SK-N-SH (cell line): ENCODE measurements around the gene CPVL.

Experiments
- CTCF ChIP-seq: fragments of 200-600 bp; sonication (generic); IDR thresholded peaks from 2 replicates; pipeline ENCODE4 v1.6.1; 2017; ENCODE audit warnings: antibody characterized with exemption, mild to moderate bottlenecking, moderate library complexity
- EZH2phosphoT487 ChIP-seq: fragments of 200-600 bp; sonication (generic); IDR thresholded peaks from 2 replicates; pipeline ENCODE4 v1.6.1; 2017; ENCODE audit warnings: low read depth, mixed run types, mild to moderate bottlenecking, antibody characterized with exemption, moderate library complexity, borderline replicate concordance
- FOXJ3 ChIP-seq: sonication (generic); formaldehyde crosslinking; IDR thresholded peaks from 2 replicates; pipeline ENCODE4 v1.5.1; 2020; ENCODE audit warnings: mild to moderate bottlenecking, missing genetic modification reagents
- MAX ChIP-seq: IDR thresholded peaks from 2 replicates; pipeline ENCODE4 v1.4.0; 2012; ENCODE audit warnings: low read depth
- MEF2A ChIP-seq: IDR thresholded peaks from 2 replicates; pipeline ENCODE4 v1.4.0; 2012; ENCODE audit warnings: low read depth, borderline replicate concordance
- POLR2AphosphoS5 ChIP-seq: IDR thresholded peaks from 2 replicates; pipeline ENCODE4 v1.6.1; 2012; ENCODE audit warnings: low read depth, low read length
- RAD21 ChIP-seq: IDR thresholded peaks from 2 replicates; pipeline ENCODE4 v1.6.1; 2012; ENCODE audit warnings: mild to moderate bottlenecking, low read length
- REST ChIP-seq: IDR thresholded peaks from 2 replicates; pipeline ENCODE4 v1.6.1; 2012; ENCODE audit warnings: mild to moderate bottlenecking, low read depth, low read length, moderate library complexity
- SIN3A ChIP-seq: IDR thresholded peaks from 2 replicates; pipeline ENCODE4 v1.6.1; 2012; ENCODE audit warnings: low read depth, mild to moderate bottlenecking, low read length, moderate library complexity, borderline replicate concordance
- USF2 ChIP-seq: fragments of 150-350 bp; IDR thresholded peaks from 2 replicates; pipeline ENCODE4 v1.6.1; 2017; ENCODE audit warnings: antibody characterized with exemption, low read length, low read depth, borderline replicate concordance
- YY1 ChIP-seq: IDR thresholded peaks from 2 replicates; pipeline ENCODE4 v1.4.0; 2012; ENCODE audit warnings: low read depth, mild to moderate bottlenecking

- no peak for TF ChIP-seq CTCF
- TF ChIP-seq REST = no peak
- no peak for TF ChIP-seq YY1
- no peak for TF ChIP-seq MAX
- TF ChIP-seq MEF2A = no peak
- TF ChIP-seq FOXJ3 (CRISPR knock-in tag) = no peak
- TF ChIP-seq RAD21 = no peak
- no peak for TF ChIP-seq USF2
- TF ChIP-seq SIN3A = no peak
- no peak for TF ChIP-seq POLR2AphosphoS5
- TF ChIP-seq EZH2phosphoT487 = no peak
Observed at GRCh38 chr7:29138588-29138987, 7.7 kb downstream of the CPVL start.
